AG04449 (cell line): ENCODE data around the gene RAD23A.
"Not testable (repeated sequence)": the region's sequence is repeated elsewhere in the genome, so short reads cannot be mapped to it uniquely, and the experiment has no call there.

Experiments
- CTCF ChIA-PET: fragments of 350-600 bp; formaldehyde crosslinking; extraction: SDS; loops from one replicate; lab custom pipeline; 2021; ENCODE audit warnings: antibody characterized with exemption; lab: Yijun Ruan, JAX
- POLR2A ChIA-PET: fragments of 400-600, 350-600 bp; formaldehyde crosslinking; extraction: SDS; loops from one replicate; lab custom pipeline; 2020; ENCODE audit warnings: antibody characterized with exemption, inconsistent platforms; lab: Yijun Ruan, JAX
- DNase-seq: peaks from one replicate; pipeline ENCODE4 v3.0.0-alpha.2; 2010; ENCODE audit warnings: low read depth, low spot score
- H3K4me3 ChIP-seq: 2 replicates; pipeline ENCODE4 v1.5.1; 2011; ENCODE audit warnings: low read depth, mild to moderate bottlenecking, control low read depth, low read length
- TF ChIP-seq, protein P1 (sequence below): IDR thresholded peaks from one replicate; pipeline ENCODE4 v1.5.1; 2011; ENCODE audit warnings: mild to moderate bottlenecking, moderate library complexity, low read length, control low read depth, inconsistent platforms; ENCODE audit not compliant: insufficient read depth; ENCODE audit errors: missing control alignments

Gene RAD23A

DNA sequence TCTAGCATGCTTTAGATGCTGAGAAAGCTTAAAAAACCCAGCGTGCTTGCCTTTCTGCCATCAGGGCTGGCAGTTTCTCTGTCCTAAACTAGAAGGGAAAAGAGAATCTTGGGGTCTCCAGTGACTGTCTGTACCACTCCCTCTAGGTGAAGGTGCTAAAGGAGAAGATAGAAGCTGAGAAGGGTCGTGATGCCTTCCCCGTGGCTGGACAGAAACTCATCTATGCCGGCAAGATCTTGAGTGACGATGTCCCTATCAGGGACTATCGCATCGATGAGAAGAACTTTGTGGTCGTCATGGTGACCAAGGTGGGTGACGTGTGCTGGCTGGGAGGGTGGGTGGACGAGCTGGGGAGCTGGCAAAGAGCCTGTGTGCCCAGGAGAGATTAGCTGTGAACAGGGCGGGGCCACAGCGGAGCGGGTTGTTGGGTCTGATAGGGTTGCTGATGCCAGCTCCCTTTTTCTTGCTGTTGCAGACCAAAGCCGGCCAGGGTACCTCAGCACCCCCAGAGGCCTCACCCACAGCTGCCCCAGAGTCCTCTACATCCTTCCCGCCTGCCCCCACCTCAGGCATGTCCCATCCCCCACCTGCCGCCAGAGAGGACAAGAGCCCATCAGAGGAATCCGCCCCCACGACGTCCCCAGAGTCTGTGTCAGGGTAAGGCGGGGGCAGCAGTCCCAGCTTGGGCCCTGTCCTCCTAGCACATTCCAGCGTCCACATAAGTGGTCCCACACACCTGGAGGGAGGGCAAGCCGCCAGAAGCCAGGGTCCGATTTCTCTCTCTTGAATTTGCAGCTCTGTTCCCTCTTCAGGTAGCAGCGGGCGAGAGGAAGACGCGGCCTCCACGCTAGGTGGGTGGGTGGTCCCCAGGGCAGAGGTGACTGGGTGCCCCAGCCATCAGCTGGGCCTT is 2.3 kb downstream of the RAD23A start:
- CTCF ChIA-PET = interaction anchor here (1.0 to 4.0 kb wide), 3 partner anchors 17 to 153 kb away, joined by 3 to 29 read pairs (median 3); no protein-coding TSS in a partner anchor
- DNase-seq = no peak
- POLR2A ChIA-PET = no interaction called here
- no peak overlapping the region for H3K4me3 ChIP-seq
- TF ChIP-seq, protein P1, sequence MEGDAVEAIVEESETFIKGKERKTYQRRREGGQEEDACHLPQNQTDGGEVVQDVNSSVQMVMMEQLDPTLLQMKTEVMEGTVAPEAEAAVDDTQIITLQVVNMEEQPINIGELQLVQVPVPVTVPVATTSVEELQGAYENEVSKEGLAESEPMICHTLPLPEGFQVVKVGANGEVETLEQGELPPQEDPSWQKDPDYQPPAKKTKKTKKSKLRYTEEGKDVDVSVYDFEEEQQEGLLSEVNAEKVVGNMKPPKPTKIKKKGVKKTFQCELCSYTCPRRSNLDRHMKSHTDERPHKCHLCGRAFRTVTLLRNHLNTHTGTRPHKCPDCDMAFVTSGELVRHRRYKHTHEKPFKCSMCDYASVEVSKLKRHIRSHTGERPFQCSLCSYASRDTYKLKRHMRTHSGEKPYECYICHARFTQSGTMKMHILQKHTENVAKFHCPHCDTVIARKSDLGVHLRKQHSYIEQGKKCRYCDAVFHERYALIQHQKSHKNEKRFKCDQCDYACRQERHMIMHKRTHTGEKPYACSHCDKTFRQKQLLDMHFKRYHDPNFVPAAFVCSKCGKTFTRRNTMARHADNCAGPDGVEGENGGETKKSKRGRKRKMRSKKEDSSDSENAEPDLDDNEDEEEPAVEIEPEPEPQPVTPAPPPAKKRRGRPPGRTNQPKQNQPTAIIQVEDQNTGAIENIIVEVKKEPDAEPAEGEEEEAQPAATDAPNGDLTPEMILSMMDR = no peak

DNA sequence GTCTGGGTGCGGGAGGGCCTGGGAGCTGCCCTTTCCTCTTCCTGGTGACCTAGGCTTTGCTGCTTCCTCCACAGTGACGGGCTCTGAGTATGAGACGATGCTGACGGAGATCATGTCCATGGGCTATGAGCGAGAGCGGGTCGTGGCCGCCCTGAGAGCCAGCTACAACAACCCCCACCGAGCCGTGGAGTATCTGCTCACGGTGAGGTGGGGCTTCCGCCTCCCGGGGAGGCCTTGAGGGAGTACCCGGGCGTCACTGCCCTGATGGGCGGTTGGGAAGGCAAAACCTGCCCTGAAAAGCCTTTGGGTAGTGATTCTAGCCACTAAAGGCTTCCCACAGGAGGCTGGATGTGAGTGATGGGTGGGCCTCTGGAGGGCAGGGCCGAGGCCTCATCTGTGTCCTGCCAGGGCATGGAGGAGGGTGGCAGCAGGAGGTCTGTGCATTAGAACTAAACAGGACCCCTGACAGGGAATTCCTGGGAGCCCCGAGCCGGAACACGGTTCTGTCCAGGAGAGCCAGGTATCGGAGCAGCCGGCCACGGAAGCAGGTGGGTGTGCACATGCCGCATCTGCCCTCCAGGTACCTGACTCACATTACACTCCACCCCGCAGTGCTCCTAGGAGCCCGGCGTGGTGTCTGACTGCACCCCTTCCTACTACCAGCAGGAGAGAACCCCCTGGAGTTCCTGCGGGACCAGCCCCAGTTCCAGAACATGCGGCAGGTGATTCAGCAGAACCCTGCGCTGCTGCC is 3.1 kb downstream of the RAD23A start:
- H3K4me3 ChIP-seq = no peak overlapping the region
- TF ChIP-seq, protein P1 = no peak
- no peak for DNase-seq
- POLR2A ChIA-PET = no interaction called here
- CTCF ChIA-PET = interaction anchor here (1.0 to 4.0 kb wide), 3 partner anchors 16 to 153 kb away, joined by 3 to 29 read pairs (median 3); no protein-coding TSS in a partner anchor

DNA sequence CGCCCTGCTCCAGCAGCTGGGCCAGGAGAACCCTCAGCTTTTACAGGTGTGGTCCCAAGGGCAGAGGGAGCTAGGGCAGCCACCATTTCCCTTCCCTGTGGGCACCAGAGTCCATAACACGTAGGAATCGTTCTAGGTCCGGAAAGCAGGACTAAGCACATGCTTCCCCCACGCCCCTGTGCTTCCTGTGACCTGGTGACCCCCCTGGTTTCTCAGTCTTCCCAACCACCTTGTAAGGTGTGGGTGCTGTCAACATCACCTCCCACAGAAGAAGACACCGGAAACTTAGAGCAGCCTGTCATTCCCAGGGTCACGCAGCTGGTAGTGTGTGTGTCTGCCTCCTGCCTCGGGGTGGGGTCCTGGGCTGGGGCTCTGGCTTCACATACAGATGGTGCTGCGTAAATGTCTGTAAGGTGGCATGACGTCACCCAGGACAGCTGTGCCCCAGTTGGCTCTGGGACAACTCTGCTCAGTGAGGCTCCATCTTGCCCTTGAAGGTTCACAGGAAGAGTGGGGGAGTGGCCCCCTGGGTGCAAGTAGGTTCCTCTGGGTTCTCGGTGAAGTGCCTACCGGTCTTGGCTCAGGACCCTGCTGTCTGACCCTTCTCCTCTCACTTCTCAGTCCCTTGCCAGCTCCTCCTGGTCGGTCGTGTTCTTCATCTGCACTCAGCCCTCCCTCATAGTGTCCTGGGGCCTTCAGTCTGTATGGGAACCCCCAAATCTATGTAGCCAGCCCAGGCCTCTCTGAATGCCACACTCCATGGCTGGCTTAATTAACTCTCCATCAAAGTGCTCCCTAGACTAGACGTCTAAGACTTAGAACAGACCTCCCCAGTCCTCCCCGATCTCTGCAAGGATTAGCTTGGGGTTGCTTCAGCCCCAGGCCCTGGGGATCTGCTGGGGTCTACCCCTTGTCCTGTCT is 4.0 kb downstream of the RAD23A start:
- ChIA-PET CTCF (interaction anchor here (1.6 kb wide), 1 partner anchor 16 kb away, joined by 6 read pairs; no protein-coding TSS in a partner anchor), POLR2A (no interaction called here)
- TF ChIP-seq, protein P1 = no peak
- H3K4me3 ChIP-seq = no peak overlapping the region
- DNase-seq = no peak

DNA sequence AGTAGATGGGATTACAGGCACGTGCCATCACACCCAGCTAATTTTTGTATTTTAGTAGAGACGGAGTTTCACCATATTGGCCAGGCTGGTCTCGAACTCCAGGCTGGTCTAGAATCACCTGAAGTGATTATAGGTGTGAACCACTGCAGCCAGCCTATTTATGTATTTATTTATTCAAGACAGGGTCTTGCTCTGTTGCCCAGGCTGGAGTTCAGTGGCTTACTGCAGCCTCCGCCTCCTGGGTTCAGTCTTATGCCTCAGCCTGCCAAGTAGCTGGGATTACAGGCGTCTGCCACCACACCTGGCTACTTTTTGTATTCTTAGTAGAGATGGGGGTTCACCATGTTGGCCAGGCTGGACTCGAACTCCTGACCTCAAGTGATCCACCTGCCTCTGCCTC is 6.4 kb downstream of the RAD23A start:
- H3K4me3 ChIP-seq, DNase-seq: not testable (repeated sequence)
- POLR2A ChIA-PET = interaction anchor here (1.7 kb wide), 1 partner anchor 19 kb away, joined by 4 read pairs; the partner anchor contains the start of gene FARSA
- CTCF ChIA-PET = interaction anchor here (5.8 kb wide), 1 partner anchor 13 kb away, joined by 84 read pairs; no protein-coding TSS in a partner anchor

DNA sequence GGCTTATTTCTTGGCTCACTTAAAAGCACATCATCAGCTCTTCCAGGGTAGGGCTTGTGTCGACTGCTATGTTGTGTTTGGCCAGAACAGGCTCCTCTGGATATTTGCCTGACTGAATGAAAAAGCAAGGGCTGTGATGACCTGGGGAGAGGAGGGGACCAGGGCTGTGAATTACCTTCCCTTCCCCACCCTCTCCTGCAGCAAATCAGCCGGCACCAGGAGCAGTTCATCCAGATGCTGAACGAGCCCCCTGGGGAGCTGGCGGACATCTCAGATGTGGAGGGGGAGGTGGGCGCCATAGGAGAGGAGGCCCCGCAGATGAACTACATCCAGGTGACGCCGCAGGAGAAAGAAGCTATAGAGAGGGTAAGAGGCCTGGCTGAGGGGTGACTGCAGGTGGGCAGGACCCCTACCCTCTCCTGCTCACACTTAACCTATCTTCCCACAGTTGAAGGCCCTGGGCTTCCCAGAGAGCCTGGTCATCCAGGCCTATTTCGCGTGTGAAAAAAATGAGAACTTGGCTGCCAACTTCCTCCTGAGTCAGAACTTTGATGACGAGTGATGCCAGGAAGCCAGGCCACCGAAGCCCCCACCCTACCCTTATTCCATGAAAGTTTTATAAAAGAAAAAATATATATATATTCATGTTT is 7.0 kb downstream of the RAD23A start:
- CTCF ChIA-PET = interaction anchor here (1.0 to 5.8 kb wide), 2 partner anchors 13 to 141 kb away, joined by 3 to 84 read pairs; no protein-coding TSS in a partner anchor

More for the DNA sequence above, 7.0 kb downstream of the RAD23A start:
- TF ChIP-seq, protein P1 = no peak
- DNase-seq = no peak
- POLR2A ChIA-PET = interaction anchor here (0.6 to 2.1 kb wide), 4 partner anchors 13 to 195 kb away, joined by 3 to 6 read pairs (median 4); partner anchors contain the start of gene FARSA
- H3K4me3 ChIP-seq = no peak overlapping the region
